ENCODE results near the gene HOXB4.
A peak's percentile ranks its signal among the peaks of the same experiment; 100 is the strongest.

Gene HOXB4

DNA sequence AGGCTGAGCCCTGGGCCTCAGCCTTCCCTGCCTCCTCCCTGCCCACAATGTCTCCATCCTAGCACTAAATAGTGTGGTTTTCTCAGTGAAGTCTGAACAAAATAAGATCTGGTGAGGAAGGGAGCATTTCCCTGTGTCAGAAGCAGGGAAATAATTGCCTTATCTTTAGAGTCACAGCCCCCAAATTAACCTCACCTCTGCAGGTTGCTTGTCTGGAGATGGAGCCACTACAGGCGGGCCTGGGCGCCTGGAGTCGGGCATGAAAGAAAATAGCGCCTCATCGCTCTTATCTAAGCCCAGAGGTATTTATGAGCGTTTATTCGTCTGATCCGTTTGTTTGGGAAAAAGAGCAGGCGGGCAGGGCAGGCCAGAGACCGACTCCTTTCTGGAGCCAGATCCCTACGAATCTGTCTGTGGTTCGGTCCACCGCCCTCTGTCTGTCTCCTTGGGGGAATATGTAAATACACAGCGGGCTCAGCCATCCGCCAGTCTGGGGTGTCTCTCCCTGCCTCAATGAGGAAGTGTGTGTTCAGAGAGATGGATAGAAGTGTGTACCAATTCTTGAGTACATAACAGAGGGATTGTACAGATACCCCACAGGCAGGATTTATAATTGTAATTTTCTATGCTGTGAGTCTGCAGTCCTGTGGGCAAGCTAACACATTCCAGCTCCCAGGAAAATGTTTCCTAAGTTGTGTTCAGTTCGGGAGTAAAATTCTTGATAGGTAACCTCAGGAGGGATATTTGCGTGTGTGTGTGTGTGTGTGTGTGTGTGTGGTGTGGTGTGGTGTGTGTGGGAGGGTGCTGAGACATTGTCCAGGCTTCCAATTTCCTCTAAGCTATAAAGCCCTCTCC, 22.3 kb upstream of the HOXB4 start:
- no peak for DNase-seq

DNA sequence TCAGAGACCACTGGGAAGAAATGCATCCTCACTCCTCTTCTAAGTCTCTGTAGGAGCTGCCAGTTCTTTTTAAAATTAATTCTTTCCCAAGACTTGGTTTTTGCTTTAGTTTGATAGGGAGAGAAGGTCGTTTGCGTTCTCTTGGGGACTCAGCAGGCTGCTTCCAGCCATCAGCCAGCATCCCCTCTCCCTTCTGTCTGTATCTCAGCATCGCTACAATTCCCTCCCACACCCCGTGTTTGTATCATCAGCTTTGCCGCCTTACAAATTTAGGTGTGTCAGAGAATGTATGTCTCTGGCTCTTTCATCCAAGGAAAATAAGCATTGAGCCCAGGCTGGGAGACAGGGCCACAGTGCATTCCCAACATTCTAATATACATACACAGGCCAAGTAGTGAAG, 21.2 kb upstream of the HOXB4 start:
- DNase-seq: no peak

DNA sequence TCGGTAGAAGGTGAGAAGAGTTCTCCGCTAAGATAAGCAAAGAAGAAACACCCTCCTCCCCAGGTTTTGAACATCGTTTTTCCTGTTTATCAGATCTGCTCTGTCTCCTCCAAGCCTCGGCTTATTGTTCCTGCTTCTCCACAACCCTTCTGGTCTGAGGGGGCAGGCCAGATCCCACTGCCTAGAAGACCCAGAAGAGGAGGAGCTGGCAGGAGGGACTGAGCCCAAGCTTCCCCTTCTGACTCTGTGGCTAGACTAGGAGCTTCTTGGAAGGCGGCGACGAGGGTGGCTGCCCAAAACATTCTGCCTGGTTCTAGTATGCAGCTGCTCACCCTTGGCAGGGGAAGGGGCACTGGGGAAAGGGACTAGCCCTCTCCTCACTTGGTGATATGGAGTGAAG, 20.6 kb upstream of the HOXB4 start:
- DNase-seq: no peak

DNA sequence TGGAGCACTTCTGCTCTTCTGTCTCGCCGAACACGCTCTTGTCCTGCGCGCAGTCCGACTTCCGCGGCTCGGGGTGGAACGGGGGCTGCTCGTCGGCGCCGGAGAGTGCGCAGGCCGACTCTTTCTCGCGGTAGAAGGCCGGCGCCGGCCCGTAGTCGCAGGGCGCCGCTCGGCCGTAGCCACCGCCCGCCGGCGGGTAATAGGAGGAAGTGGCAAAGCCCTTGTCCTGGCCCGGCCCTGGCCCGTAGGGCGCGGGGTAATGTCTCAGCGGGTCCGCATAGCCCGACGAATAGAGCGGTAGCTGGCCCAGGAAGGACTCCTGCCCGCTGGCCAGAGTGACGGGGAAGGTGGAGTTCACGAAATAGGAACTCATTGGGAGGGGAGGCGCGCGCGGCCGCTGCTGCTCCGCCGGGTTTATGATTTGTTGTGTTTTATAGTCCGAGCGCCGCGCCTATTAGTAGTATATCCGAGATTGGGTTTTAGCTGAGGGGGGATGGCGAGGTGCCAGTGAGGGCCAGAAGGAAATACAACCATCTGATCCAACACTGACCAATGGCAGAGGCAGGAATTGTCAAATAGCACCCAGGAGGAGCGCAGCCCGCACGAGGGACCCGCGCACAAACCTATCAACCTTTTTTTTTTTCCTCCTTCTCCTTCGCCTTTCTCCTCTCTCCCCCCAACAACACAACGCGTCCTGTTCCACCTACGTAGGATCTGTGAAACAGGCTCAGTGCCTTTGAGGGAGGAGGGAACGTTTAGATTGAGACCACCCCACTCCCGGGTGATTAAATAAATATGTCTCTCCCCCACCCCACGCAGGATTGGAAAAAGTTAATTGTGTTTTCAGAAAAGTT, 19.9 kb upstream of the HOXB4 start:
- DNase-seq: no peak

DNA sequence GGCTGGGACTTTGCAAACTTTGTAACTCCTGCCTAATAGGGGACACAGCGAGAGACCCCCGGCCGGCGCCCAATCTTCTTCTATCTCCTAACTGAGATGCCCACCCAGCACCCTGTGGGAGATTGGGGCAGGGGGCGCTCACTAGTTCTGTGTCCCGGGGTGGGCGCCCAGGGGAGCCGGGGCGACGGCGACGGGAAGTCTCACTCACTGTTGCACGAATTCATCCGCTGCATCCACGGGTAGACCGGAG, 19.3 kb upstream of the HOXB4 start:
- no peak for DNase-seq

DNA sequence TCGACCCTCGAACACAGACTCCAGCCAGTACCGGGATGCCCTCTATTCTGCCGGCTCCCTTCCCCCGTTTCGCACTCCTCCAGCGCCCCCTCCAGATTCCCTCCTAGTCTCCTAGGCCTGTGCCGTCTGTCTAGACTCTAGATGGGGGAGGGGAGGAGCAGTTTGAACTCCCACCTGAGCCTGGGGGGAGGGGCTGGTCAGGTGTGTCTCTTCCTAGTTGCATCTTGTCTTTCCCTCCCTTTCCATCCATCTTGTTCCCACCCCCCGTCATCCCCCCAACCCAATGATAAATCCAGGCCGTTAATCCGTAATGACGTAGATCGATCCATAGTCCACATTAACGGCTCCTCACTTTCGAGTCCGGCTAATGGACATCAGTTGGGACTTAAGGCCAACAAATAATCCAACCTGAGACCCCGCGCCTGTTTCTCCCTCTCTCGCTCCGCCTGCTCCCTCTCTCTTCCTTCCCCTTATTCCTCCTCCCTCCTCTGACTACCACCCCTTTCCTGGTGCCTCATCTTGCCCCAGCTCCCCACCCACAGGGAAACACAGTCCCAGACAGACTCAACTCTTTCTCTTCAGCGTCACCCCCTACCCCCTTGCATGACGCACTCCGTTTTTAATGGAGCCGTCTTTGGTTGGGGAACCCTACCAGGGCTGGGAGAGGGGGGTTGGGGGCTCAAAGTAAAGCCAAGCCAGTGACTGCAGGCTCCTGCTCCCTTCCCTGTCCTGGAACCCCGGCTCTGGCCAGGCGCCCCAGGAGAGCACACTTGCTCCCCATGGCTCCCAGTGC, 18.8 kb upstream of the HOXB4 start:
- DNase-seq: no peak

DNA sequence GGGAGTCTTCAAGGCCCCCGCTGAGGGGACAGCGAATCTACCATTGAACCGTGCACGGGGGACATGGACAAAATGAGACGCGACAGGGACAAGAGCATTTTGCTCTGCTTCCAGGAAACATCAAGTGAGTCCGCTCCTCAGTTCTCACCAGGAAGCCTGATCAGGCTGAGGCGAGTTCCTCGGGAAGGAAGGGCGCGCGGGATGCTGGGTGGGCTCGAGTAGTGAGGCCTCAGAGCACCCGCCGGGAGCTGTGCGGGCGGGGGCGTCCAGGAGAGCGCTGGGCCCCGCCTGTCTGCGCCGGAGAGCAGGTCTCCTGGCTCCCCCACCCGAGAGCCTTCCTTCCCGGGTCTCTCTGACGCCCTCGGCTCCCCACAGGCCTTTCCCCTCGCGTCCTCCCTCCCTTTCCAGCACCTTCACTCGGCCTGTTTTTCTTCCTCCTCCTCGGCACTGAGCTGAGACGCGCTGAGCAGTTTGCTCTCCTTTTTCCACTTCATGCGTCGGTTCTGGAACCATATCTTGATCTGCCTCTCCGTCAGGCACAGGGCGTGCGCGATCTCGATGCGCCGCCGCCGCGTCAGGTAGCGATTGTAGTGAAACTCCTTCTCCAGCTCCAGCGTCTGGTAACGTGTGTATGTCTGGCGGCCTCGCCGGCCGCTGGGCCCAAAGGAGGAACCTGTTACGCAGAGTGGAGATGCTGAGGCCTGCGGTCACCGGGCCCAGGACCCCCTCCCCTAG, 18.0 kb upstream of the HOXB4 start:
- DNase-seq: no peak

DNA sequence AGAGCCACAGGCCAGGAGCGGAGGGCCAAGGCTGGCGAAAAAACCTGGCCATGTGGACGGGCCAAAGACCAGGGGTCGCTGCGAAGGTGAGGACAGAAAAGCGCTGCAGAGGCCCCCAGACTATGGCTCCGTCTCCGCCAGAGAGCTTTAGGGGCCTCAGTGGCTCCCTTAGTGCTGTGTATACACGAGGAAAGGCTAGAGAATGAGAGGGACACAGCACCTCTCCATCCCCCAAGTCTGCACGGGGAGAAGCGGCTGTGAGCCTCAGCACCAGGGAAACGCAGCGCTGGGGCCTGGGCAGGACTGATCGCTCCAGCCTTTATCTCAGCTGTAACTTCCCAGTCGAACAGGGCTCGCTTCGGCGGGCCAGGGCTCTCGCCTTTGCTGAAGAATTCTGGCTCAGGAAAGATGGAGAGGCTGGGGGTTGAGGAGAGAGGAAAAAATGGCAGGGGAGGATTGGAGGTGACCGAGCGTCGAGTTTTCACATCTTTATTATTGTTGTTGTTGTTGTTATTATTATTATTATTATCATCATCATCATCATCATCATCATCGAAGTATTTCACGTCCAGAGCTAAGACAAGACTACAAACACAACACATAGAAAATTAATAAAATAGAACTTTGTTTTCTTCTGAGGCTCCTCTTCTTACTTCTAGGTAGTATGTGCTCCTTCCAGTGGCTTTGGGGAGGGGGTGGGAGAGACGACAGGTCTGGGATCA, 17.3 kb upstream of the HOXB4 start:
- no peak for DNase-seq

DNA sequence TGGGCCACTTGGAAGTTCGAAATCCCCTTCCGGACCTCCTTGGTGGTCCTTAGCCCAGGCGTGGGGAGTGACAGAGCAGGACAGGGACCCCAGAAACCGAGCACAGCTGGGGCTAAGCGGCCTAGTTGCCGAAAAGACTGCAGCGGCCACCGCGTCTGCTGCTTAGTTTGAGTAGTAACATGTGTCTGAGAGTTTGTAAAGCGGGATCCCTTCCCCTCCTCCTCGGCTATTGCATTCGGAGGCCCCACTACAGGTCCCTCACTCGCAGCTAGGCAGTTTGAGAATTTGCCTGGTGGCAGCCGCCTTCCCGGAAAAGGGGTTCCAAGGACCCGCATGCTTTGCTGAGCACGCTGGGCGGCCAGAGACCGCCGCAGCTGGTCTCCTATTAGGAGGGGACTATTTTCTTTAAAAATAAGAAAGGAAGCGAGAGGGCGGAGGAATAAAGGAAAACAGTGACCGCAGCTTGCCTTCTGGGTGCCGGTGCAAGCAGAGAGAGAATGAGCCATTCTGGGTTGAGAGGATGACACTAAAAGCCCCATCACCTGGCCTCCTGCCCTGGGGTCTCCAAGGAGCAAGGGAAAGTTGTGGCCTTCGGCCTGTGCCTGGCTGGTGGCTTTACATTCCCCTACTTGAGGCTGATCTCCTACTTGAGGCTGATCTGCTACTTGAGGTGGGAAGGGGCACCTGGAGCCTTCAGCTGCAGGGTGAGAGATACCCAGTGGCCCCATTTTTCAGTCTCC, 16.6 kb upstream of the HOXB4 start:
- DNase-seq: no peak

DNA sequence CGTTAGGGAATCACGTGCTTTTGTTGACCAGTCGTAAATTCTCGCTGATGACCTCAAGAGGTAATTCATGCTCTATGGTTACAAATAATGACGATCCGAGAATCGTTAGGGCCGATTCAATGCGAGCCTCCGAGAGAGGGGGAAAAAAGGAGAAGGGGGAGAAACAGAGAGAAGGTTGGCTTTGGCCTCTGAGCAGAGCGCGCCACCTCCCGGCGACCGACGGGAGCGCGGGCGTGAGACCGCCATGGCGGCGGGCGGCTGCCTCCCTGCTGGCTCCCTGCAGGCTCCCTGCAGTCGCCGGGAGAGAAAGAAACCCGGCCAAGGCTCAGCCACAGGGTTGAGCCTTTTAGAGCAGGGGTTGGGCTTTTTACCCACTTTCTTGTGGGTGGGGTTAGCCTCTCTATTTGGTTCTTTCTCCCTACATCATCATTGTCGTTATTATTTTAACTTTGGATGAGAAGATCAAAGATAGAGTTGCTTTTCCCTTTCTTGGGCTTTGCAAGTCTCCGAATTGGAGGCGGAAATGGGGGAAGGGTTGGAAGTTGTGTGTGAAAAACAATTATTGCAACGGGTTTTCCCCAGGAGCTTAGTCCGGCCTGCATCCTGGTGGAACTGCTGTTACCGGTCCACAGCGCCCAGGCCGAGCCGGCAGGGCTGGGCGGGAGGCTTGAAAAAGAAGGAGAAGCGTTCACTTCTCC, 15.8 kb upstream of the HOXB4 start:
- peak; percentile 77 for DNase-seq

DNA sequence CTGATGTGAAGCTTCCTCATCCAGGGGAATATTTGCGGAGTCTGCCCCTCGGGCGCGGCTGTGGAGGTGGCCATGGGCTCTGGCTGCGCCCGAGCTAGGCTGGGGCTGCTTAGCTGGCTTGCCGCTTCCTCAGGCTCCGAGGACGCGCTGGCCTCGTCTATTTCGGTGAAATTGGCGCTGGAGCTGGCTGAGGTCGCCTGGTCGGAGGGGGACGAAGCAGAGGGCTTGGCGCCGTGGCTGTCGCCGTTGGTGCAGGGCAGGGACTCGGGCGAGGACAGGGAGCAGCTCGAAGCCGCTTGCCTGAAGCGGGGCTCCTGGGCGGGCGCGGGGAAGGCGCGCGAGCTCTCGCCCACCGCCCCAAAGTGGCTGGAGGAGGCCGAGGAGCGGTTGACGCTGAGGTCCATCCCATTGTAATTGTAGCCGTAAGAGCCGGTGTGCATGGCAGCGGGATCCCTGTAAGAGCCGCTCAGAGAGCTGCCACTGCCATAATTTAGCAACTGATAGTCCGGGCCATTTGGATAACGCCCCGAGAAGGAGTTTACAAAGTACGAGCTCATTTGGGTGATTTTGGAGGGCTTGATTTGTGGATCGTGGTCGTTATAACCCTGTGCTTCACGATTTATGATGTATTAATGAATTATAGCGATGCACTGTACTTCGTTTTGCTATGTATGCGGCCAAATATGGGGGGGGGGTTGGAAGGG, 15.1 kb upstream of the HOXB4 start, which contains the start of gene HOXB5:
Gene HOXB5, minus strand, starts transcription at position 654 of the 704 bp plus-strand sequence. Its CDS starts 97 bp downstream, at position 557.
- no peak for DNase-seq

DNA sequence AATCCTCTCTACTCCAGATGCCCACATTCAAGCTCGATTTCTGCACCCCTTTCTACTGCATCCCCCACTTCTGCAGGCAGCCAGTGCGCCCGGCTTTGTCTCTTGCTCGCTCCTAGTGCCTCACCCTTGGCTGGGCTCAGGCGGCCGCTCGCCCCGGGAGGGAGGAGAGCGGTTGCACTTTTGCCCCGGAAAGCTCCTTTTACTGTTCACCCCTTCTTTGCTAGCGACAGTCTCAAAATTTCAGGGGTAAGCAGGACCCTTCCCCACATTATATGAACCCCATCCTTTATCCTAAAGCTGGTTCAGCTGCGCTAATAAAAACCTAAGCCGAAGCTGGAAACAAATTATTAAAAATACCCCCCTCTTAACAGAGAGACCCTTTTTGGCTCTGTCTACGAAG, 14.4 kb upstream of the HOXB4 start:
- DNase-seq: no peak

DNA sequence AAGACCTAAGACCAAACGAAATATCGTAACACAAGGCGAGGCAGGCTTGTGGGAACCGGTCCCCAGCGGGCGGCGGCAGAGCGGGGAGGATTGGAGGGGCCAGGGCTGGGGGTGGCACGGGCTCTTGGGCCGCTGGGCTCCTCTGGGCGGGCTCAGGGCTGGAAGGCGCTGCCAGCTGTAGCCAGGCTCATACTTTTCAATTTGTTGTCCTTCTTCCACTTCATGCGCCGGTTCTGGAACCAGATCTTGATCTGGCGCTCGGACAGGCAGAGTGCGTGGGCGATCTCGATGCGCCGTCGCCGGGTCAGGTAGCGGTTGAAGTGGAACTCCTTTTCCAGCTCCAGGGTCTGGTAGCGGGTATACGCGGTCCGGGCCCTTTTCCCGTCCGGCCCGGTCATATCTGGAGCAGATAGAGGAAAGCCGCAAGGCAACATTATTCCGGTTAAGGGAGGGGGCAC, 13.9 kb upstream of the HOXB4 start:
- no peak for DNase-seq

DNA sequence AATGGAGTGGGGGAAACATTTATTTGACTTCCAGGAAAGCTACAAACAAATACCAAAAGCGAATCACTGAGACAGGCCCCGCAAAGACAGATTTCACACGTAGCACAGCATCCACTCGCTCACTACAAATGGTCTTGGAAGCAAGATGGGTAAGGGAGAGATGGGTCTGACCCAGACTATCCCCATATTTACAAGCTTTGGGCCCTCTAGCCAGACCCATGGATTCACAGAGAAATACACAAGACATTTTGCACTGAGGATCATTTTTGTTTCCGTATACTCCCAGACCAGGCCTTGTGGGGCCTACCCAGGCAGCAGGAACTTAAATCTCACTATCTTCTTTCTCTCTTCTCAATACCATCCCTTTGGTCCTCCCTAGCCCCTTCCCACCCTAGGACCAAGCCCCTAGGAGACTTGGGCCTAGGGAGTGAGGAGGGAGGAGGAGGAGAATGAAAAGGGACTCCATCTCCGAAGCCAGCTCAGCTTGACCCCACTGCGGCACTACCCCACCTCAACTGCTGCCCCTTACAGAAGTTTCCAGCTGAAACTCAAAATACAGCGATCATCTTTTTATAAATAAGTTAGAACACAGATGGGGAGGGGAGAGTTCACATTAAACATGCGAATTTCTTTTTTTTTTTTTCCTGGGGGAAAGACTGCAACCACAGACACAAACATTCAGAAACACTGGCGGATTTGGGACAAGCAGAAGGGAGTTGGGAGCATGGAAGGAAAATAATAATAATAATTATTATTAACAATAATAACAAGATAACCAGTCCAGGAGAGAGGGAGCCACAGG, 13.3 kb upstream of the HOXB4 start:
- no peak for DNase-seq

DNA sequence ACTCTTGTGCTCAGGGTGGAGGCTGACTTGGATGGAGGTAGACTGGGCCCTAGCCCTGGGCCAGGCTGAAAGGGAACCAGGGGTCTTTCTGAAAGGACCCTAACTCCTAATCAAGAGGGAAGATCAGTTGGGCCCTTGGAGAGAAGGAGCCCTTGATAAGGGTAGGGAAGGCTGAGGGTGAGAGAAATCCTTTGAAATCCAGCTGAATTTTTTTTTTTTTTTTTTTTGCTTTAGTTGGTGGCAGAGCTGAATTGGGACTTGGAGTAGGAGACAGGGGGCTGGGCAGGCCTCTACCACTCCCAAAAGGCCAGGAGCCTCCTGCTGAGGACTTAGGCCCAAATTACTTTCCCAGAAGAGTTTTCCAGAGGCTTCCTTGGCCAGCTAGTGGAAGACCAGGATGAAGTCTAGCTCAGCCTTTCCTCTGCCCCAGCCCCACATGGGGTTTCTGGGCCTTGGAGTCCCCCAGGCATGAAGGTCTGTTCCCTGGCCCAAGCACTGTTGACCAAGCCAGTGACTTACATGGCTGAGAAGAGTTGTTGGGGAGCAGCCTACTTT, 12.5 kb upstream of the HOXB4 start:
- no peak for DNase-seq

DNA sequence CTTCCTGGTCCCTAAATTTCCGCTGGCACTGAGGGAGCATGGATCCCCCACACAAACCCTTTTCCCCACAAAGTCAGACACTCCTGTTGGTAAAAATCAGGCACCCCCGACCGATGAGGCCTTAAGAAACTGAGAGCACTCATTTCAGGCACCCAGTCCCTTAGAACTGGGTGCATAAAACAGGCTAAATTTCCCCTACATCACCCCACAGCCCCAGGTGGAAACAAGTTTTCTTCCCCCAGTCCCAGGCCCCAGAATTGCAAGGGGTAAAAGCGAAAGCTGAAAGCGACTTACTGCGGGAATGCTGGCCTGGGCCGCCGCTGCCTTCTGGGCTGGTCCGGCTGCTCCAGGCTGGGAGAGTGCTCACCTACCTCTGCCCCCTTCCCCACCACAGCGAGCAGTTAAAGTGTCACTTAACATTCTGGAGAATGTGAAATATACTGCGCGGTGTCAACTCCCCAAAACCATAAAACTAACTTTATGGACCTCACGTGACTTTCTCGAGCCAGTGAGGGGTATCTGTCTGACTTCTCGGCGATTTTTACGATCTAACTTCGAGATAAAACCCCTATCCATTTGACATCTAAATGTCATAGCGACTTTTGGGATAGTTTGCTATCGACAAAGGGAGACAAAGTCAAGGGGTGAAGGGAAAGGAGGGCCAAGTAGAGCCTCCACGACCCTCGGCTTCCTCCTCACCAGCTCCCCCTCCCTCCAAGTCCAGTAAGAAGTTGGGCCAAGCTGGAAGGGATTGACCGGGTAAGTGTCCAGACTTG, 11.9 kb upstream of the HOXB4 start, which contains the start of gene HOXB3:
Gene HOXB3, minus strand, starts transcription at position 411 of the 776 bp plus-strand sequence. CDS start 37,767 bp downstream, outside the sequence.
- no peak for DNase-seq

DNA sequence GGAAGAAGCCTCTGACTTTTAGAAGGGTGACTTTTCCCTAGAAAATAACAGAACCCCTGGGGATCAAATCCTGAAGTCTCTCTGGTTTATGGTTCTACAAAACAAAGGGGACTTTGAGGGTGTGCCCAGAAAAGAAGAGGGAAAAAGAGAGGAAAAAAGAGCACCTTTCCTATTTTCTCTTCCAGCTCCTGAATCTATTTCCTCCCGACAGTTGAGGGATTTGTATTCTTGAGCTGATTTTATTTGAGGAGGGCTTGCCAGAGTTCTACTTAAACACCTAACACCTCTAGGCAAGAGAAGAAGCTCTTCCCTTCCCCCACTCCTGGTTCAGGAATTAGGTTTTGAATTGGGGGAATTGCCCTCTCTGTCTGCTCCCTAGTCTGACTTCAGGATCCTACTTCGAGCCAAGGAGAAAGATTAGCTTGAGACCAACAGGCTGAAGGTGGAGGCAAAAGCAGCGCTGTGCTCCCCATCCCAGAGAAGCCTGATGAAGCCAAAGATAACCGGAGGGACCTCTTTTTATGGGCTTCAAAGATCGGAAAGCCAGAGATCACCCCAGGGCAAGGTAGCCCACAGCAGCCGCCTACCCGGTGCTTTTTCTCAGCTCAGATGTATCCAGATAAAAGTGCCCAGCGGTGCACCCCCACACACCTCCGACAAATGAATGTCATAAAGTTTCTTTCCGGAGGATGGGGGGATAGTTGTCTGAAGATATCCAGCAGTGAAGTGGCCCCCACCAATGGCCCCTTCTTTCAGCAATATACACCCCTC, 11.1 kb upstream of the HOXB4 start:
- DNase-seq: no peak
